ENCODE measurements around the gene PEG3. TPM values are rescaled to one million over a fixed set of nuclear protein-coding genes. Genes with fewer than 3 reads are reported as not detected.

Gene PEG3
- total and polyA plus RNA-seq, 2 donors (not counting 1 experiment from before 2014, with no cell fraction given), result 0.01 TPM; not detected in 1

DNA sequence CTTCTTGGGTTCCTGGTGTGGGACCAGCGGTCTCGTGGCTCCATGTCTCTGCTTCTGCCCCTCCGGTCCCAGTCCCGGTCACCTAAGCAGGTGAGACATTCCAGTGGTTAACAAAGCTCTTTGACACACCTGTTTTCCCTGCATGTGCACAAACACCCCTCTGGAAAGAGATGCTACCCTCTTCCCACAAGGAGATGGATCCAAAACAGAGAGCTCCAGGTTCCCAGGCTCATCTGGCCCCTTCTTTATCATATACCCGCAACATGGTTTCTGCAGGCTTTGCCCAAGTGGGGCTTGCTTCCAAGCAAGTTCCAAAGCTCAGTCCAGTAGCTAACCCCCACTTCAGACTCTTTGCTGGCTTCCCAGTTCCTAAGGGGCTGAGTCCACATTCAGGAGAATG is 17.8 kb downstream of the PEG3 start:
- Mint-ChIP-seq H3K4me1 (no peaks in the 10 kb centered on the region), H3K27ac (no peak overlapping the region), H3K4me3 (no peak overlapping the region), H3K9me3 (ENCODE audit: insufficient read depth) (peaks cover 4% of the 10 kb centered on the region), H3K27me3 (no peaks in the 10 kb centered on the region)
- Histone ChIP-seq H3K27me3 (replicated peaks in 1 of 4; ENCODE audit: control extremely low read depth in 1 of 4, control insufficient read depth in 3 of 4, insufficient read depth in 4 of 4, low read length in 3 of 4) (no peaks in the 10 kb centered on the region), H3K9me3 (ENCODE audit: control extremely low read depth in 1 of 3, control insufficient read depth in 2 of 3, insufficient read depth in 1 of 3, low read length in 2 of 3) (peaks cover 0 to 31% (median 4%) of the 10 kb centered on the region in 3 donors), H3K4me3 (ENCODE audit: control extremely low read depth in 1 of 5, extremely low read depth in 1 of 5, insufficient read depth in 1 of 5, low read depth in 2 of 5, low read length in 4 of 5) (no peak overlapping the region), H3K36me3 (replicated peaks in 1 of 2; ENCODE audit: control extremely low read depth in 1 of 2, control insufficient read depth in 1 of 2, extremely low read depth in 1 of 2, insufficient read depth in 2 of 2, low read length in 1 of 2) (no peaks in the 10 kb centered on the region), H3K27ac (ENCODE audit: low read length in 2 of 2) (no peak overlapping the region), H3K9ac (ENCODE audit: low read length) (no peak overlapping the region), H2AFZ (ENCODE audit: insufficient read depth, low read depth, low read length, poor library complexity, severe bottlenecking) (no peak overlapping the region), H4K20me1 (ENCODE audit: control insufficient read depth, insufficient read depth, low read length, poor library complexity, severe bottlenecking) (no peaks in the 10 kb centered on the region), H3K79me2 (ENCODE audit: control insufficient read depth, insufficient read depth, low read length) (no peaks in the 10 kb centered on the region), H3K4me1 (ENCODE audit: control insufficient read depth in 2 of 2, insufficient read depth in 2 of 2, low read length in 2 of 2) (no peaks in the 10 kb centered on the region), H3K4me2 (replicated peaks; ENCODE audit: low read depth, low read length, poor library complexity, severe bottlenecking) (no peak overlapping the region)
- TF ChIP-seq EZH2 (IDR thresholded peaks at IDR 0.05; ENCODE audit: borderline replicate concordance, insufficient read depth, low read depth, low read length, poor library complexity, severe bottlenecking), result no peak
- no peak for TF ChIP-seq CTCF (IDR thresholded peaks at IDR 0.05)
- DNase-seq (no peak), ATAC-seq (ENCODE audit: low read depth) (no peak)
- intact Hi-C loops (cut with micrococcal nuclease), result no loop called here
- CTCF ChIA-PET, result no interaction called here
- 100% methylated on average over 5 of the region's 5 CpGs for WGBS (ENCODE audit: insufficient coverage)
- POLR2A ChIA-PET, result no interaction called here

GRCh38 chr19:56821675-56822074 is 18.9 kb downstream of the PEG3 start:
- ChIA-PET POLR2A (no interaction called here), CTCF (no interaction called here)
- Histone ChIP-seq H3K4me2 (replicated peaks; ENCODE audit: low read depth, low read length, poor library complexity, severe bottlenecking) (no peak overlapping the region), H3K9me3 (ENCODE audit: control extremely low read depth in 1 of 3, control insufficient read depth in 2 of 3, insufficient read depth in 1 of 3, low read length in 2 of 3) (peaks cover 0 to 31% (median 4%) of the 10 kb centered on the region in 3 donors), H3K27me3 (replicated peaks in 1 of 4; ENCODE audit: control extremely low read depth in 1 of 4, control insufficient read depth in 3 of 4, insufficient read depth in 4 of 4, low read length in 3 of 4) (no peaks in the 10 kb centered on the region), H4K20me1 (ENCODE audit: control insufficient read depth, insufficient read depth, low read length, poor library complexity, severe bottlenecking) (no peaks in the 10 kb centered on the region), H3K27ac (ENCODE audit: low read length in 2 of 2) (no peak overlapping the region), H3K4me3 (ENCODE audit: control extremely low read depth in 1 of 5, extremely low read depth in 1 of 5, insufficient read depth in 1 of 5, low read depth in 2 of 5, low read length in 4 of 5) (no peak overlapping the region), H3K4me1 (ENCODE audit: control insufficient read depth in 2 of 2, insufficient read depth in 2 of 2, low read length in 2 of 2) (no peaks in the 10 kb centered on the region), H3K9ac (ENCODE audit: low read length) (no peak overlapping the region), H2AFZ (ENCODE audit: insufficient read depth, low read depth, low read length, poor library complexity, severe bottlenecking) (no peak overlapping the region), H3K79me2 (ENCODE audit: control insufficient read depth, insufficient read depth, low read length) (no peaks in the 10 kb centered on the region), H3K36me3 (replicated peaks in 1 of 2; ENCODE audit: control extremely low read depth in 1 of 2, control insufficient read depth in 1 of 2, extremely low read depth in 1 of 2, insufficient read depth in 2 of 2, low read length in 1 of 2) (no peaks in the 10 kb centered on the region)
- ATAC-seq (ENCODE audit: low read depth) (no peak), DNase-seq (no peak)
- Mint-ChIP-seq H3K27me3 (no peaks in the 10 kb centered on the region), H3K27ac (no peak overlapping the region), H3K9me3 (ENCODE audit: insufficient read depth) (peaks cover 6% of the 10 kb centered on the region), H3K4me3 (no peak overlapping the region), H3K4me1 (no peaks in the 10 kb centered on the region)
- TF ChIP-seq CTCF (IDR thresholded peaks at IDR 0.05) (no peak), EZH2 (IDR thresholded peaks at IDR 0.05; ENCODE audit: borderline replicate concordance, insufficient read depth, low read depth, low read length, poor library complexity, severe bottlenecking) (no peak)
- 85% methylated on average over 6 of the region's 6 CpGs for WGBS (ENCODE audit: insufficient coverage)
- intact Hi-C loops (cut with micrococcal nuclease), result no loop called here

All from B cell (primary cell).